ENCODE results near the gene GRIN2C. TPM values are rescaled to one million over a fixed set of nuclear protein-coding genes. Genes with fewer than 3 reads are reported as not detected.

Gene GRIN2C
- total RNA-seq, 4 donors from 2014 or later: 0.17 to 0.38 (median 0.27) TPM

GRCh38 chr17:74871356-74872076, 11.8 kb upstream of the GRIN2C start:
- TF ChIP-seq CTCF (IDR thresholded peaks at IDR 0.05; ENCODE audit: low read depth): no peak

- TF ChIP-seq CTCF (IDR thresholded peaks at IDR 0.05; ENCODE audit: low read depth): no peak
Measured at GRCh38 chr17:74870512-74870911, 10.8 kb upstream of the GRIN2C start.

- no peak for TF ChIP-seq CTCF (IDR thresholded peaks at IDR 0.05; ENCODE audit: low read depth)
Measured at GRCh38 chr17:74868908-74869255, 9.2 kb upstream of the GRIN2C start.

- no peak for TF ChIP-seq CTCF (IDR thresholded peaks at IDR 0.05; ENCODE audit: low read depth)
Measured at GRCh38 chr17:74868251-74868907, 8.7 kb upstream of the GRIN2C start.

GRCh38 chr17:74866198-74866835, 6.6 kb upstream of the GRIN2C start:
- no peak for TF ChIP-seq CTCF (IDR thresholded peaks at IDR 0.05; ENCODE audit: low read depth)

- TF ChIP-seq CTCF (IDR thresholded peaks at IDR 0.05; ENCODE audit: low read depth): no peak
Measured at GRCh38 chr17:74865504-74866197, 6.0 kb upstream of the GRIN2C start.

Data from subcutaneous adipose tissue (tissue), 4 donors.